Suppressor macrophage (primary cell): ENCODE results near the gene C6orf89.
A peak's percentile ranks its signal among the peaks of the same experiment; 100 is the strongest.

Source experiments
- DNase-seq, 4 experiments: peaks; one replicate each; pipeline ENCODE4 v3.0.0-alpha.2; 2020 to 2022

Gene C6orf89

GRCh38 chr6:36949636-36950035 is 63.9 kb downstream of the C6orf89 start:
- no peak for DNase-seq

GRCh38 chr6:36953931-36954261 is 68.1 kb downstream of the C6orf89 start:
- DNase-seq, result no peak

- no peak for DNase-seq
Measured at GRCh38 chr6:36954262-36954931, 68.6 kb downstream of the C6orf89 start, which contains the start of gene PI16. TSS of gene PI16 (plus strand) at chr6:36954738. CDS start at chr6:36954761, 23 bp downstream.

GRCh38 chr6:36955136-36955535 is 69.4 kb downstream of the C6orf89 start:
- peak; percentile 13 to 44 (median 40) for DNase-seq

GRCh38 chr6:36955671-36956445 is 70.1 kb downstream of the C6orf89 start:
- DNase-seq, result no peak

- no peak for DNase-seq
Measured at GRCh38 chr6:36956446-36956820, 70.7 kb downstream of the C6orf89 start.

- DNase-seq, result no peak
Measured at GRCh38 chr6:36957773-36958271, 72.1 kb downstream of the C6orf89 start.

GRCh38 chr6:36958775-36959554 is 73.2 kb downstream of the C6orf89 start:
- DNase-seq, result no peak

- DNase-seq, result no peak
Measured at GRCh38 chr6:36959555-36960250, 74.0 kb downstream of the C6orf89 start.

- no peak for DNase-seq
Measured at GRCh38 chr6:36961441-36962435, 76.0 kb downstream of the C6orf89 start.

GRCh38 chr6:36962874-36963273 is 77.1 kb downstream of the C6orf89 start:
- peak; percentile 95 to 97 (median 96) for DNase-seq

GRCh38 chr6:36963451-36964290 is 77.9 kb downstream of the C6orf89 start:
- DNase-seq, result no peak

- no peak for DNase-seq
Measured at GRCh38 chr6:36964349-36964748, 78.6 kb downstream of the C6orf89 start.

GRCh38 chr6:36964908-36965307 is 79.2 kb downstream of the C6orf89 start:
- DNase-seq, result no peak

- no peak for DNase-seq
Measured at GRCh38 chr6:36967301-36967700, 81.5 kb downstream of the C6orf89 start.

GRCh38 chr6:36967757-36968156 is 82.0 kb downstream of the C6orf89 start:
- no peak for DNase-seq

GRCh38 chr6:36968266-36968977 is 82.7 kb downstream of the C6orf89 start:
- DNase-seq, result no peak

- no peak for DNase-seq
Measured at GRCh38 chr6:36969240-36969691, 83.5 kb downstream of the C6orf89 start.
